ENCODE results near the gene INSIG2.

INSIG2 gene

DNA sequence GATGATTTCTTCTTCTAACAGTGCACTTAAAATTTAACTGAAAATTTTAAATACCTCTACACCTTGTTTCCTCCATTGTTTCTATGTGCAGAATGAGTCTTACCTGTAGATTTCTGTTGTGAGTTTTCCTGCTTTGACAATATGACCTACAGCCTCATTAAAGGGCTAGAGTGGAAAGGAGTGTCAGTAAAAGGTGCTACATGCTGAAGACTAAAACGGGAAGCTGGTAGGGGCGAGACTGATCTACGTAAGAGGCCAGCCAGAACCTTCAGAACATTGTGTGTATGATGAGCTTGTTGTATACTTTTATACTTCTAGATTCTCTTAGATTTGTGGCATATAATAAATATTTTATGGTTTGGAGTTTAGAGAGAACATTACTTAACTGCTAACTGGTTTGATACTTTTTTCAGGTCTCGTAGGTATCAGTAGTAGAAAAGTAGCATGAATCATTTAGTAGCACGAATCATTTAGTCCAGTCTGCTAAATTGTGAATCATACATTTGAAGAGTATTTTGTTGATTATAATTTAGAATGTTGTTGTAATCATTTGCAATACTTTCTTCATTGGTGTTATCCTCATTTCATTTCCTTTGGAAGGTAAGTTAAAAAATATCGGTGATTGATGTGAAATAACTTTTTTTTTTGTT, 14.3 kb downstream of the INSIG2 start:
- TF ChIP-seq ZNF274 (IDR thresholded peaks at IDR 0.05; ENCODE audit: low read depth, low read length), result no peak
- H3K4me3 ChIP-seq (ENCODE audit: low read length), result no peak overlapping the region

DNA sequence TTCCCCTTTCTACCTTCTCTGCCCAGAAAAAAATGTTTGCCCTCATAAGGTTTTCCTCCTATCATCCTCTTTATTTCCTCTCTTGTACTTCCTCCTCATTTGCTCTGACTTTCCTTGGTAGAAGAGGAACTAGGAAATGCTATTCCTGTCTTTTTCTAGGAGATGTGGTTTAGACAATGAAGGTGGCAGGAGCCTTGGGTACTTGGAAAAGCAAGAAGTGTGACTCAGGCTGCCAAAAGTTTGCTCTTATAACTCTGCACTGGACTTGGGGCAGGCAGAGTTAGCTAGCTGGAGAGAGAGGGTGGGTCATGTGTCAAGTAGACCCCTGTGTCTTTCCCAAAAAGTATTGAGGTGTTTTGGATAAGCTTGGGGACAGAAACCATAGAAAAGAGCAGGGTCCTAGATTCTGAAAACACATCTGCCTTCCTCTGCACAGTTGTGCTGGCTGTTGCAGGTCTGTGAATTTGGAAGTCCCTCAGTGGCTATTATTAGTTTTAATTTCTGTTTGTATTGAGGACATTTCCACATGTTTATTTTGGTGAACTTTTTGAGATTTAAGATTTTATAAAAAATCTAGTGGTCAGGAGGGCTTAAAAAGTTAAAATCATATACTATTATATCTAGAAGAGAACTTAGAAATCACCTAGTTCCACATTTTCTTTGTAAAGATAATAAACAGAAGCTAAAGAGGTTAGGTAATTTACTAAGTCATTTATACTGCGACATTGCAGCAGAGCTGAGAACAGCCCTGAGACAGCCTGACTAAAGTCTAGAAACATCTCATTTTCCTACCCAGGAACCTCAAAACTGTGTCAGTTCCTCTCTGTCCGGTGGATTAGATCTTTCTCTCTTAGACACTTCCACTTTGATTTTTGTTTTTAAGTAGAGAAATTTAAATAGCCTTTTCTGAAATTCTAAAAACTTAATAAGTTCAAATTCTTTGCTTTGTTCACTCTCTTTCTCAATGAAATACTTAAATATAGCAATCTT, 16.0 kb downstream of the INSIG2 start:
- no peak for TF ChIP-seq ZNF274 (IDR thresholded peaks at IDR 0.05; ENCODE audit: low read depth, low read length)
- peak overlapping the region; percentile 54; the same call in 1 of the 2 replicates for H3K4me3 ChIP-seq (ENCODE audit: low read length)

DNA sequence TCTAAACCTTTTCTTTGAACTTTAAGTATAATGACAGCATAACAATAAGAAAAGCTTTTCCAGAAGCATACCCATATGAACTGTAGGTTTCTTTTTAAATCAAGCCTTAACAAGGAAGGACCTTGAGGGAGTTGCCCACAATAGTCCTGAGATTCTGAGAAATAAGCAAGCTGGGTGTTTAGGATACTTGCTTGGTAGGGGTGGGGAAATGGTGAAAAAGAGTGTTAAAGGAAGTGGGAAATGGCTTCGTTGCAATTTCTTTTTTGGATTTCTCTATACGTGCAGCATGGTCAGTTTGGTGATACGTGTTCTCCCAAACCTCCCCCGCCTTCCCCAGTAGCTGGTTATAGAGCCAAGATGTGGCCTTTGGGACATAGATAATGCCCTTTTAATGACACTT, 17.2 kb downstream of the INSIG2 start:
- no peak overlapping the region for H3K4me3 ChIP-seq (ENCODE audit: low read length)
- no peak for TF ChIP-seq ZNF274 (IDR thresholded peaks at IDR 0.05; ENCODE audit: low read depth, low read length)

DNA sequence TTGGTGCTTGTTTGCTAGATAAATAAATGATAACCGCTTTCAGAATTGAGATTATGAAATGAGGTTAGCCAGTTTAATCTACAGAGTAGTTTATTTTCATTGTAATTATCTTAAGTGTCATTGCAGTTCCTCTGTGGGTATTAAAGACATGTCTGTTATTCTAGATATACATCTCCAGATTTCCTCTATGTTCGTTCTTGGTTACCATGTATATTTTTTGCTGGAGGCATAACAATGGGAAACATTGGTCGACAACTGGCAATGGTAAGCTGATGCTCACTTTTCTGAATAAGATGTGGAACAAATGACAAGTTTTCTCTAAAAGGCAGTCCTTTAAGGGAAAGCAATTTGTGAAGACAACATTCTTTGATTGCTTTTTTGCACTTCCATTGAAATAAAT, 18.7 kb downstream of the INSIG2 start:
- no peak for TF ChIP-seq ZNF274 (IDR thresholded peaks at IDR 0.05; ENCODE audit: low read depth, low read length)

DNA sequence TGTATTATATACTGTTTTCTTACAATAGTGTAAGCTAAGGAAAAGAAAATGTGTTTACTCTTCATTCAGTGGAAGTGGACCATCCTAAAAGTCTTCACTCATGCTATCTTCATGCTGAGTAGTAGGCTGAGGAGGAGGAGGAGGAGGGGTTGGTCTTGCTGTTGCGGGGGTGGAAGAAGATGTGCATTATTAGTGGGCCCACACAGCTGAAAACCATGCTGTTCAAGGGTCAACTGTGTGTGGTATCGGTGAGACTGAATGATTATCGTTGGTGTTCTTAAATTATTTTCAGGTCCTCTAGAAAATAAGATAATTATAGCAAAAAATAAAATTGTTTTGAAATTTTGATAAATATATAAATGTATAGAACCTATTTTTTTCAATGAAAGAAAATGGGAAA, 22.0 kb downstream of the INSIG2 start:
- no peak for TF ChIP-seq ZNF274 (IDR thresholded peaks at IDR 0.05; ENCODE audit: low read depth, low read length)
- no peak overlapping the region for H3K4me3 ChIP-seq (ENCODE audit: low read length)

More for the DNA sequence above, 18.7 kb downstream of the INSIG2 start:
- H3K4me3 ChIP-seq (ENCODE audit: low read length), result no peak overlapping the region

DNA sequence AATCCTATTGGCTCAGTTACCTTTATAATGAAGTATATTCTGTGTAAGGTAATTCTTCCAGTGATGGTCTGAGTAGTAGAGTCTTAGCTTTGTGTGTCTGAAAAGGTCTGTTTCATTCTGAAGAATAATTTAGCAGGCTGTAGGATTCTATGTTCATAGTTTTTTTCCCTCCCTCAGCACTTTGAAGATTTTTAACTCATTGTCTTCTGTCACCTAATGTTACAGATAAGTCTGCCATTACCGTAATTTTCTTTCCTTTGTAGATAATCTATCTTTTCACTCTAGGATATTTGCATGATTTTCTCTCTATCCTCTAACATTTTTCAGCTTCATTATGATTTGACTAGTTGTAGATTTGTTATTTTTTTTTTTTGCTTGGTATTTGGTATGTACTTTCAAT, 22.7 kb downstream of the INSIG2 start:
- H3K4me3 ChIP-seq (ENCODE audit: low read length), result no peak overlapping the region
- no peak for TF ChIP-seq ZNF274 (IDR thresholded peaks at IDR 0.05; ENCODE audit: low read depth, low read length)

DNA sequence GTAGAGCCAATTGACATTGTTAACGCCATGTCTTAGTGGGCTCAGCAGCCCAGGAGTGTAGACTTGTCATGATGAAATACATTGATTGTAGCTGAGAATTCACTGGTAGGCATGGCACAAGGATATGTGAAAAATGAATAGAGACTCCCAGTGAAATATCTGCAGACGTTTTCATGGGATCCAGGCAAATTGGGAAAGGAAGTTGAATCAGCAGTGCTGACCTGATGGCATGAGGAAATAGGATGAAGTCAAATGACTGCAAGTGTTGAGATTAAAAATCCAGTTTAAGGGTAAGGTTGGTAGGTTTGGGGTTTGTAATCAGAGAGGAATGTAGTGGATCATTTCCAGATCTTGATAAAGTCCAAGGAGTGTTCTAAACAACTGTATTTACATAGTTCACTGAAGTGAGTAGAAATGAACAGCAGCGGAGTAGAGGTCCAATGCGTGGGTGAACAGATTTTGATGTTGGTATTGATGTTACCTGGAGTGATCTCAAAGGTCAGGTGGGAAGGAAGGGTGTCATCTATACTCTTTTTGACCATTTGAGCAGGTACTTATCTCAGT, 24.6 kb downstream of the INSIG2 start:
- TF ChIP-seq ZNF274 (IDR thresholded peaks at IDR 0.05; ENCODE audit: low read depth, low read length), result no peak
- H3K4me3 ChIP-seq (ENCODE audit: low read length), result no peak overlapping the region

DNA sequence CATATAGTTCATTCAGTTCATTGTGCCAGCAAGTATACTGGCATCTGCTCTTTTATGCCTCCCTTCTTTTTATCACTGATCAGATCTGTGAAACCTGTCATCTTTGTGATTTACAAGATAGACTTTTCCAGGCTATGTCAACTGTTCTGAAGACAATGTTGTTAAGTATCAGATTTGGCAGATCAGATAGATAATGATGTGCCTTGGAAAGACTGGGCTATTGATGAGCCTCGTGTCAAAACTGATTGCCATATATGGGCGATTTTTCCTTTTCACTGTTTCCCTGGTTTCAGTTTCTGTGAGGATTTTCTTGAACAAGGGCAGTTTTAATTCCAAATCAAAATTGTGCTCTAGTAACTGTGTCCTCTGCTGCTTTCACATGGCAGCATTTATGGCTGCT, 26.6 kb downstream of the INSIG2 start:
- H3K4me3 ChIP-seq (ENCODE audit: low read length), result no peak overlapping the region
- no peak for TF ChIP-seq ZNF274 (IDR thresholded peaks at IDR 0.05; ENCODE audit: low read depth, low read length)

DNA sequence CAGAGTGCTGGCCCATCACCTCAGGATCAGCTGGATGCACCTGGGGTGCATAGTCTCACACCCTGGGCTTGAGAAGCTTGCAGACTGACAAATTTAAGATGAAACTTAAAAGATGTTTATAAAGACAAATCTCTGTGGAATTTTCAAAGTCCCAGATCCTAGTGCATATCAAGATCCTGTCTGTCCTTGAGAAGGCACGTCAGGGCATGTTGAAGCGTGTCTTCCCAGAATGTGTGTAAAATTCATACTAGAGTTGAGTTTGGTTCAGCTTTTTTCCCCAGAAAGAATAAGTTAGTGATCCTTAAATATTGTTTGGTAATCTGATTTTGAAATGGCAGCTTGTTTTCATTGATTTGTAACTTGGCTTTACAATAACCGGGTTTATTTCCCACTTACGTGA, 27.5 kb downstream of the INSIG2 start:
- no peak for TF ChIP-seq ZNF274 (IDR thresholded peaks at IDR 0.05; ENCODE audit: low read depth, low read length)
- no peak overlapping the region for H3K4me3 ChIP-seq (ENCODE audit: low read length)

DNA sequence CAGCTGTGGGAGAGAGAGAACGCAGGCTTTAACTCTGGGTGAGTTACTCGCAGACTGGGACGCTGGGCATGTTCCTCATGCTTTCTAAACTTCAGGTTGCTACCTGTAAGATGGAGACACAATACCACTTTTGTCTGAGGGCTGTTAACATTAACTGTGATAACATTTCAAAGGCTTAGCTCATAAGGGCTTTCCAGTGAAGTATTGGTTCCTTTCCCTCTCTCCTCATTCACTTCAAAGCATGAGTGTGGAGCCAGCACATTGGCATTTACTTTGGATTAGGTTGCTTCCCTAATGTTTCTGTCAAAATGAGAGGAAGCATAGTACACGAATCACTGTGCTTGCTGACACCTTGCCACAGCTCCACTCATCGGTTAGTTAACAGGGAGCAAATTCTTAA, 30.2 kb downstream of the INSIG2 start:
- TF ChIP-seq ZNF274 (IDR thresholded peaks at IDR 0.05; ENCODE audit: low read depth, low read length), result no peak
- H3K4me3 ChIP-seq (ENCODE audit: low read length), result no peak overlapping the region

DNA sequence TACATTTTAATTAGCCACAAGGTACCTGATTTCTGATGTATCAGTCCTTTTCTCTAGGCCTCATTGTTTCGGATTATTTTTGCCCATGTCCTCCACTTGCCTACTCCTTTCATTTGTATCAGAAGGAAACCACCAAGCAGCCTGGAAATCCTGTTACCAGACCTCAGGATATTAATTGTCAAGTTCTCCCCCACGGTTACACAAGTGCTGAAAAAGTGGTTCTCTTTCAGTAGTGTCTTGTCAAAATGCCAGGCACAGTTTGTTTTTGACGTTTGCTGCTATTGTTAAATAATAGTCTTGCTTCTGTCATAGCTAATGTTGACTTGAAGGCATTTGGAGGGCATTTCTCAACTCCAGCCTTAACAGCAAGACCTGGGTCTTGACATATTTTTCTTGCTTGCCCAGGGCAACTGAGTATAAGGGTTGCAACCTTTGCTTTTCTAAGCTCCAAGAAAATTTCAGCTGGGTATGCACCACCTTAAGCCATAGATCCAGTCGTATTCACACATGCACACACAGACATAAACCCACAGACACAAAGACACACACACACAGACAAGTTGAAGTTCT, 31.0 kb downstream of the INSIG2 start:
- H3K4me3 ChIP-seq (ENCODE audit: low read length), result no peak overlapping the region
- TF ChIP-seq ZNF274 (IDR thresholded peaks at IDR 0.05; ENCODE audit: low read depth, low read length), result no peak

DNA sequence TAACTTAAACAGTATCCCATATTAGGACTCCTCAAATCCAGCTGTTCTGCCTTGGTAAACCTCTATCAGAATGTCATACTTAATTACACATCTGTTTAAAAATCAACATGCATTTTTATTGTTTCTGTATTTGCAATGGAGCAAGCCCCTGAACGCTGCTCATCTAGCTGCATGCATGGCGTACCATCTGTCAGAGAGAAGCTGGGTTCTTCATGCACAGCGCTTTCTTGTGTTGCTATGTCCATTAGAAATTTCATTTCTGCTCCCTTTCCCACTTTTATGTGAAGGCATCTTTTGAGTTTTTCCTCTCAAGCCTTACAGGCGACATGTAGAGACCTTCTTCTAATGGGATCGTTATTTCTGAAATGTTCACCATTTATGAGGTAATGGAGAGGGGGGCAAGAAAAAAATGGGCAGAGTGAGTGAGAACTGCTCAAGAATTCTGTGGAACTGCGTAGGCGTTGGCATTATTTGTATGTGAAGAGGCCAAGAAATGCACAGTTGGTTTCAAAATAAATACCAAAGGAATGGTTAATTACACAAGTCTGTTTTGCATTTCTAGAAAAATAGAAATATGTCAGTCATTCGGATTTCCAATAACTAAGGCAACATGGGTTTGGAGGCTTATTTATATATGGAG, 31.6 kb downstream of the INSIG2 start:
- no peak for TF ChIP-seq ZNF274 (IDR thresholded peaks at IDR 0.05; ENCODE audit: low read depth, low read length)
- no peak overlapping the region for H3K4me3 ChIP-seq (ENCODE audit: low read length)

DNA sequence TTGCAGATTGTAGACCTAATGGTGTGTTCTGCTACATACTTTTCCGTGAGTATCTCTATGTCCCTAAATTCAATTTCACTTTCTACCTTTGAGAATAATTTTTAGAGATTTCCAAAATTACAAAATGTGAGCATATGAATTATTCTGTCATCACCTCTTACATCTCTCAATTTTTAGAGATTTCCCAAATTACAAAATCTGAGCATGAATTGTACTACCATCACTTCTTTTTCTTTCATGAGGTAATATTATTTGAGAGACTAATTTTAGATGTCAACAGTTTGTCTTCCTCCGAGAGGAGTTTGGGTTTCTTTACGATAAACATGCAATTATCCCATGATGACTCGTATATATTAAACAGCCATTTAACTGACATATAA, 32.1 kb downstream of the INSIG2 start:
- no peak for TF ChIP-seq ZNF274 (IDR thresholded peaks at IDR 0.05; ENCODE audit: low read depth, low read length)
- no peak overlapping the region for H3K4me3 ChIP-seq (ENCODE audit: low read length)

DNA sequence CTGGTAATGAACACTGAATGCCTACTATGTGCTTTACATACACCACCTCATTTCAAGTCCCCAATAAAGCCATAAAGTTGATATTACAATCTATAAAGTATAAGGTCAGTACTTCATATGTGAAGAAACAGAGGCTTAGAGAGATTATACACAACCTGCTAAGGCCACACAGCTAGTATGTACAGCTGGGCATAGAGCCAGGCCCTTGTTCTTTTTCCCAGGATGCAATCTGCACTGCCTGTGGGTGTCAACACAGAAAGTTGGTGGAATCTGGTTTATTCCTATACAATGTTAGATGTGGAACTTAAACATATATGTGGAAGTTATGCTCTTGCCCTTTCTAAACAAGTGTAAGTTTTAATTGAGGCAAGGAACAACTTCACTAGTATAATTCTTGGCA, 32.8 kb downstream of the INSIG2 start:
- no peak for TF ChIP-seq ZNF274 (IDR thresholded peaks at IDR 0.05; ENCODE audit: low read depth, low read length)

More for the DNA sequence above, 32.8 kb downstream of the INSIG2 start:
- no peak overlapping the region for H3K4me3 ChIP-seq (ENCODE audit: low read length)

All from GM08714 (cell line).